ENCODE results near the gene PDZK1IP1.

- TF ChIP-seq, protein P1, sequence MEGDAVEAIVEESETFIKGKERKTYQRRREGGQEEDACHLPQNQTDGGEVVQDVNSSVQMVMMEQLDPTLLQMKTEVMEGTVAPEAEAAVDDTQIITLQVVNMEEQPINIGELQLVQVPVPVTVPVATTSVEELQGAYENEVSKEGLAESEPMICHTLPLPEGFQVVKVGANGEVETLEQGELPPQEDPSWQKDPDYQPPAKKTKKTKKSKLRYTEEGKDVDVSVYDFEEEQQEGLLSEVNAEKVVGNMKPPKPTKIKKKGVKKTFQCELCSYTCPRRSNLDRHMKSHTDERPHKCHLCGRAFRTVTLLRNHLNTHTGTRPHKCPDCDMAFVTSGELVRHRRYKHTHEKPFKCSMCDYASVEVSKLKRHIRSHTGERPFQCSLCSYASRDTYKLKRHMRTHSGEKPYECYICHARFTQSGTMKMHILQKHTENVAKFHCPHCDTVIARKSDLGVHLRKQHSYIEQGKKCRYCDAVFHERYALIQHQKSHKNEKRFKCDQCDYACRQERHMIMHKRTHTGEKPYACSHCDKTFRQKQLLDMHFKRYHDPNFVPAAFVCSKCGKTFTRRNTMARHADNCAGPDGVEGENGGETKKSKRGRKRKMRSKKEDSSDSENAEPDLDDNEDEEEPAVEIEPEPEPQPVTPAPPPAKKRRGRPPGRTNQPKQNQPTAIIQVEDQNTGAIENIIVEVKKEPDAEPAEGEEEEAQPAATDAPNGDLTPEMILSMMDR (IDR thresholded peaks at IDR 0.05; ENCODE audit: poor library complexity, severe bottlenecking) = no peak
- TF ChIP-seq POLR2AphosphoS5 (IDR thresholded peaks at IDR 0.05) (no peak), TAF1 (IDR thresholded peaks at IDR 0.05; ENCODE audit: low read depth) (no peak), REST (IDR thresholded peaks at IDR 0.05; ENCODE audit: borderline replicate concordance) (no peak), MXI1 (conservative IDR thresholded peaks at IDR 0.05; ENCODE audit: poor library complexity, severe bottlenecking) (no peak)
Observed at GRCh38 chr1:47214549-47214948, 24.7 kb upstream of the PDZK1IP1 start.

Data from neural cell (in vitro differentiated cells).